GM21737 (cell line): ENCODE measurements around the gene ZNF83.
A peak's percentile ranks its signal among the peaks of the same experiment; 100 is the strongest.

Source experiments
- ATAC-seq: cut with Tn5 transposase; IDR thresholded peaks from one replicate; pipeline ENCODE4 v1.9.1; 2021; ENCODE audit warnings: mild to moderate bottlenecking, moderate library complexity; ENCODE audit not compliant: unreplicated experiment

The ZNF83 gene

GRCh38 chr19:52570000-52570861 lies 67.9 kb downstream of the ZNF83 start, which contains the start of gene ZNF701:
ZNF701 (plus strand) TSS chr19:52570287; CDS start chr19:52574148, 3,861 bp downstream.
- peak; percentile 96 for ATAC-seq

GRCh38 chr19:52569638-52569999 lies 68.5 kb downstream of the ZNF83 start:
- ATAC-seq = peak; percentile 7

- no peak for ATAC-seq
These were observed 70.2 kb downstream of the ZNF83 start for GRCh38 chr19:52567921-52568320.

GRCh38 chr19:52566588-52566987 lies 71.6 kb downstream of the ZNF83 start:
- no peak for ATAC-seq

- ATAC-seq = no peak
These were observed 72.0 kb downstream of the ZNF83 start for GRCh38 chr19:52566121-52566520.
